ENCODE results near the gene RAPGEF5.

Gene RAPGEF5

GRCh38 chr7:22213081-22213480 lies 143.9 kb downstream of the RAPGEF5 start:
- no peak for DNase-seq

- no peak for DNase-seq
Measured at GRCh38 chr7:22210967-22211366, 146.0 kb downstream of the RAPGEF5 start.

GRCh38 chr7:22210355-22210754 lies 146.6 kb downstream of the RAPGEF5 start:
- no peak for DNase-seq

- DNase-seq: no peak
Measured at GRCh38 chr7:22208799-22209198, 148.2 kb downstream of the RAPGEF5 start.

- no peak for DNase-seq
Measured at GRCh38 chr7:22207724-22208225, 149.2 kb downstream of the RAPGEF5 start.

GRCh38 chr7:22205631-22206030 lies 151.3 kb downstream of the RAPGEF5 start:
- DNase-seq: no peak

- DNase-seq: no peak
Measured at GRCh38 chr7:22204312-22204711, 152.6 kb downstream of the RAPGEF5 start.

- DNase-seq: no peak
Measured at GRCh38 chr7:22202141-22202540, 154.8 kb downstream of the RAPGEF5 start.

- no peak for DNase-seq
Measured at GRCh38 chr7:22201186-22201880, 155.6 kb downstream of the RAPGEF5 start.

GRCh38 chr7:22200777-22201176 lies 156.2 kb downstream of the RAPGEF5 start:
- no peak for DNase-seq

- DNase-seq: no peak
Measured at GRCh38 chr7:22200238-22200637, 156.7 kb downstream of the RAPGEF5 start.

GRCh38 chr7:22197376-22197775 lies 159.6 kb downstream of the RAPGEF5 start:
- no peak for DNase-seq

- DNase-seq: no peak
Measured at GRCh38 chr7:22196429-22196828, 160.5 kb downstream of the RAPGEF5 start.

GRCh38 chr7:22195397-22196172 lies 161.4 kb downstream of the RAPGEF5 start:
- DNase-seq: peak; percentile 19

- no peak for DNase-seq
Measured at GRCh38 chr7:22194658-22195273, 162.2 kb downstream of the RAPGEF5 start.

GRCh38 chr7:22193450-22193983 lies 163.4 kb downstream of the RAPGEF5 start:
- DNase-seq: peak; percentile 82

GRCh38 chr7:22192801-22193200 lies 164.2 kb downstream of the RAPGEF5 start:
- peak; percentile 72 for DNase-seq

- DNase-seq: peak; percentile 89
Measured at GRCh38 chr7:22190736-22191135, 166.2 kb downstream of the RAPGEF5 start.

- DNase-seq: no peak
Measured at GRCh38 chr7:22189741-22190140, 167.2 kb downstream of the RAPGEF5 start.

GRCh38 chr7:22189230-22189629 lies 167.7 kb downstream of the RAPGEF5 start:
- DNase-seq: no peak

- no peak for DNase-seq
Measured at GRCh38 chr7:22187691-22188348, 169.1 kb downstream of the RAPGEF5 start.

GRCh38 chr7:22185559-22185958 lies 171.4 kb downstream of the RAPGEF5 start:
- no peak for DNase-seq

Data from NCI-H2171 (cell line).